ENCODE measurements around the gene PSME1. TPM values are rescaled to one million over a fixed set of nuclear protein-coding genes. Genes with fewer than 3 reads are reported as not detected.
A peak's percentile ranks its signal among the peaks of the same experiment; 100 is the strongest.
"Not testable (repeated sequence)": the region's sequence is repeated elsewhere in the genome, so short reads cannot be mapped to it uniquely, and the experiment has no call there.

PSME1 gene
- total RNA-seq, 1 experiment from 2014 or later: 57.9 TPM

DNA sequence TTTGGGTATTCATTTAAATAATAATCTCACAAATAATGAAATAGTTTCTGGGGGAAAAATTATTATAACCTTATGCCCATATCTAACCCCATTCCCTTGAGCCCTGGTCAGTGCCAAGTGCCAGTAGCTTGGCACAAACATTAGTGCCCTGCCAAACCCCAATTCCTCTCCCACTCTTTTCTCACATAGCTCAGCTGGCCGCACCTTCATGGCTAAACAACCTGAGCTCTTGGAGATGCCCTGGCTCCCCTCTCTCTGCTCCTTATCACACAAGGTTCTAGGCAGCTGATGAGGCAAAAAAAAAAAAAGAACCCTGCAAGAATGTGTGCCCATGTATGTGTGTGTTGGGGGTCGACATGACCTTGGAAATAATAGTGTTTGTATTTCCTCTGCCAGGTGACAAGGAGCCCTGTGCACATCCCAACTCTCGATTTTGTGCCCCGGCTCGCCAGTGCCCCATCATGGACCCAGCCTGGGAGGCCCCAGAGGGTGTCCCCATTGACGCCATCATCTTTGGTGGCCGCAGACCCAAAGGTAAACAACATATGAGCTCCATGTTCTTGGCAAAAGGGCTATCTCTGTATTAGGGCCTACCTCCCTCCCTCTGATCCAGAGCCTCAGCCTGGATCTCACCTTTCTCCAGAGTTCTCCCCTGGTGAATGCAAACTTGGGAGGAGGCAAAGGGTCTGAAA, 33.5 kb upstream of the PSME1 start:
- in situ Hi-C loops (cut with HindIII; ENCODE audit: low sequenced_read_pairs): no loop called here

DNA sequence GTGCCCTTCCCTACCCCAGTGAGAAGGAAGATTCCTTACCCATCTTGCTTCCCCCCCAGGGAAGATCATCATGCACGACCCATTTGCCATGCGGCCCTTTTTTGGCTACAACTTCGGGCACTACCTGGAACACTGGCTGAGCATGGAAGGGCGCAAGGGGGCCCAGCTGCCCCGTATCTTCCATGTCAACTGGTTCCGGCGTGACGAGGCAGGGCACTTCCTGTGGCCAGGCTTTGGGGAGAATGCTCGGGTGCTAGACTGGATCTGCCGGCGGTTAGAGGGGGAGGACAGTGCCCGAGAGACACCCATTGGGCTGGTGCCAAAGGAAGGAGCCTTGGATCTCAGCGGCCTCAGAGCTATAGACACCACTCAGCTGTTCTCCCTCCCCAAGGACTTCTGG, 32.5 kb upstream of the PSME1 start:
- in situ Hi-C loops (cut with HindIII; ENCODE audit: low sequenced_read_pairs): no loop called here
- no peak for DNase-seq (ENCODE audit: low spot score)

More for the DNA sequence above, 33.5 kb upstream of the PSME1 start:
- DNase-seq (ENCODE audit: low spot score): no peak

DNA sequence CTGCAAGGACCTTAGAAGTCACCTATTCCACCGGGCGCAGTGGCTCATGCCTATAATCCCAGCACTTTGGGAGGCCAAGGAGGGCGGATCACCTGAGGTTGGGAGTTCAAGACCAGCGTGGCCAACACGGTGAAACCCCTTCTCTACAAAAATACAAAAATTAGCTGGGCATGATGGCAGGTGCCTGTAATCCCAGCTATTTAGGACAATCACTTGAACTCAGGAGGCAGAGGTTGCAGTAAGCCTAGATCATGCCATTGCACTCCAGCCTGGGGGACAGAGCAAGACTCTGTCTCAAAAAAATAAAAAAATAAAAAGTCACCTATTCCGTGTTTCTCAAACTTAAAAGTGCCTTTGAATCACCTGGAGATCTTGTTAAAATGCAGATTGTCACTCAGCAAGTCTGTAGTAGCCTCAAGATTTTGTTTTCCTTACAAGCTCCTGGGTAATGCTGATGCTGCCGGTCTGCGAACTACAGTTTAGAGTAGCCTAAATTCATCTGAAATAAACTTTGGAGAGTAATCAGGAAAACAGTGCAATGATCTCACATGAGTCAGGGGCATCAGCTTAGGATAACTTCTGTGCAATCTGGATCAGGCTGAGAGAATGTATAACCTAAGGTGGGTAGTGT, 30.3 kb upstream of the PSME1 start:
- in situ Hi-C loops (cut with HindIII; ENCODE audit: low sequenced_read_pairs); DNase-seq (ENCODE audit: low spot score): not testable (repeated sequence)

DNA sequence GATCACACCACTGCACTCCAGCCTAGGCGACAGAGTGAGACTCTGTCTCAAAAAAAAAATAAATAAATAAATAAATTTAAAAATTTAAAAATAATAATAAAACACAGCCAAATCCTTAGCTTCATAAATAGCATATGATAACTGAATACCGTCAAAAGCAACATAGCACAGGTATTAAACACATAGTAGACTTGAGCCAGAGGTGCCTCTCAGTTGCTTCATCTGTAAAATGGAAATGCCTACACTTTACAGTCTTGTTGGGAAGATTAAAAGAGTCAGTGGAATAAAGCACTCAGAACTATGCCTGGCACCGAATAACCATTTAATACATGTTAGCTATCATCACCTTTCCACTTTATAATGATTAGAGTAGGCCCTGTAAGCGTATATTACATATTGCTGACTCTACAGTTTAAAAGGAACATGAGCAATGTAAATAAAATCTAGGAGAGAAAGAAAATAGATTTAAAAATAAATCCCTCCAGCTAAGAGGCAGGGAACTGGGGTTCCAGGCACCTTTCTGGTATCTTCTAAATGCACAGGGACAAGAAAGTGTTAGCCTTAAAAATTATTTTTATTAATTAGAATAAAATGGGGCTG, 29.2 kb upstream of the PSME1 start:
- in situ Hi-C loops (cut with HindIII; ENCODE audit: low sequenced_read_pairs): no loop called here

GRCh38 chr14:24108336-24108874, 27.6 kb upstream of the PSME1 start:
- no peak for DNase-seq (ENCODE audit: low spot score)
- in situ Hi-C loops (cut with HindIII; ENCODE audit: low sequenced_read_pairs): no loop called here

More for the DNA sequence above, 29.2 kb upstream of the PSME1 start:
- no peak for DNase-seq (ENCODE audit: low spot score)

- in situ Hi-C loops (cut with HindIII; ENCODE audit: low sequenced_read_pairs): no loop called here
- no peak for DNase-seq (ENCODE audit: low spot score)
Observed at GRCh38 chr14:24110060-24110459, 25.9 kb upstream of the PSME1 start.

DNA sequence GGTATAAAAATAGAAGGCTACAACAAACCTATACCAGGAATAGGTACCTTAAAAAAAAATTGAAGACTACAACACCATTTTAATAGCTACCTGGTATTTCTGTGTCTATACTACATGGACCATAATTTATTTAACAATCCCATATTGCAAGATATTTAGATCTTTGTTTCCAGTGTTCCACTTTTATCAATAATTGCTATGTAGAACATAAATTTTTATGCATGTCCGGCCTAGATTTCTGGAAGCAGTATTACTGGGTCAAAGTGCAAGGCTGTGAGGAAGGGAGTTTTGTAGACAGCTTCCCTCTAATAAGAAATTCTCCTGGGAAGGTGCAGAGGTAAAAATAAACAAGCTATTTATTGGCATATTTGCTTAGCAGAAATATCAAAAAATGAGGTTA, 25.5 kb upstream of the PSME1 start:
- DNase-seq (ENCODE audit: low spot score): no peak
- in situ Hi-C loops (cut with HindIII; ENCODE audit: low sequenced_read_pairs): no loop called here

DNA sequence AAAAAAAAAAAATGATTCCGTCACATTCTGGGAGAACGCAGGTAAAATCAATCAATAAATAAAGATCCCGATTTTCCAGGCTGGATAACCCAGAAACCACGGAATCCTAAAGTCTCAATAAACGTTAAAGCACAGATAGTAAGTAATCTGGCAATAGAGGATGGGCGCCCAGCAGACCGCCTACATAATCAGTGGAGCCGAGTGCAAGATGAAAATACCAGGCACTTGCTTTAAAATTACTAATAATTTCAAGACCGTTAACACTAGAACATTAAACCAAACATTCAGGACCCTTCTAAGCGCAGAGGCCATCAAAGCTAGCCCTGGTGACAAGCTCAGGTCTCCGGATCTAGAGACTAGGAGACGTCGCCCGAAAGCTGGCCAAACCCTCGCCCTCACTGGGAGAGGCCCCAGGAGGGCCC, 22.6 kb upstream of the PSME1 start:
- DNase-seq (ENCODE audit: low spot score): no peak
- in situ Hi-C loops (cut with HindIII; ENCODE audit: low sequenced_read_pairs): no loop called here

DNA sequence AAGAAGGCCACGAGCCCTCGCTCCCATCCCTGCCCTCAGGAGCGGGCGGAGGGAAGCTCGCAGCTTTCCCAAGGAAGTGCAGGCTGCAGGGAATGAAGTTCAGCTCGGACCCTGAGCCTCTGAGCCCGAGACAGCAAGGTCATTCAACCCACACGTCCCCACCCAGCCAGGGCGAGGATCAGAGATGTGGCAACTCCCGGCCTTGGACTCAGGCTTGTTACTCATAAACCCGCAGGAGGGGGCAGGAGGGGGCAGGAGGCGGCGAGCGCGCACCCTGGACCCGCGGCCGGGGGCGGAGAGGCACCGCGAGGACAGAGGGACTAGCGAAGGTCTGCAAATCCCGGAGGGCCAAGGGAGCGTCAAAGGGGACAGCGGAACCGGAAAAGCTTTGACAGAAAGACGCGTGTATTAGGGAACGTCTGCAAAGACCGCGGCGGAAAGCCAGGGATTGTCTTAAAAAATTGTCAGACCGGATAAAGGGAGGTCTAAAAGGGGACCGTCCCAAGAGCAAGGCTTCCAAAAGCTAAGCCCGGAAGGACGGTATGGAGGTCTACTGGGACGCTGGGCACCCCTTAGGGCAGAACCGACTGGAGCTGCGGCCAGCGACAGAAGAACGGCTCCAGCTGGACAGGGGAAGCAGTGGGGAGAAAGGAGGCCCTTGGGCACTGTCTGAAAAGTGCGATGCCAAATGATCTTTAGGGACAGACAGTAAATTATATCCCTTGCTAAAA, 22.0 kb upstream of the PSME1 start:
- in situ Hi-C loops (cut with HindIII; ENCODE audit: low sequenced_read_pairs): no loop called here
- peak; percentile 90 for DNase-seq (ENCODE audit: low spot score)

DNA sequence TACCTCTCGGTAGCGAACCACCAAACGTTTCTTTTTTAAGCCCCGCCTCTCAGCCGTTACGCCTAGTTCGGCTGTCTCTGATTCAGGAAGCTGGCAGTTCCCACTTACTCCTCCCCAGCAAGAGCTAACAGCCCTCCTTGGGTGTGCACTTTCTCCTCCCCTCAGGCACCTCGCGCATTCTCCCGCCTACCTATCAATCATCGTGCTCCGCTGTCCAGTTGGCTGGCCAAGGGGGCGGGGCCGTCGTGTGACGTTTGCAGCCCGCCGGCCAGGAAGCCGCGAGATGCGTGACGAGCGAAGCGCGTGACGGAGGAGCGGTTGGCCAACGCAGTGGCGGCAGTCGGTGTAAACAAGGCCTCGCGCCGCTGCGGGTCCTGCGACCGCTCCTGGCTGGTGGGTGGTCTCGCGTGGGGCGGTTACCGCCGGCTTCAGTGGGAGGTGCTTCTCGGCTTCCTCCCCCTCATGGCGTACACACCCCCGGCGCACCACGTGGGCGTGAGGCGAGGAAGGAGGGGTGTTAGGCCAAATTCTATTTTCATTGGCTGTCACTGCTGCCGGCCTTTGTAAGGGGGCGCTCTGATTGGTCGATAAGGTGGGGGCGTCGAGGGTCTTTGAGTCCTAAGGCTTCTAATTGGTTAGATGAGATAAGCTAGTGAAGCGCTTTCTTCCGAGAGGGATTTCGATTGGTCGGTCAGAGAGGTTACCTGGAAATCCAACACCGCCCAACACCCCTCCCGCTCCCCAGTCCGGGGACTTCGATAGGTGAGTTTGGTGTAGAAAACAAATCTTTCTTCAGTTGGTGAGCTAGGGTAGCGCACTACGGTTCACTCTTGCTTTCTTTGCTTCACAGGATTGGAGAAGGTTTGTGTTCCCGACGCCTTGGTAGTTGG, 21.2 kb upstream of the PSME1 start, which contains the start of the genes DCAF11 and NRL:
DCAF11 (plus strand) TSS at position 246 of the 890 bp plus-strand sequence. CDS start 818 bp downstream, outside the sequence.
NRL (minus strand) TSS at position 418 of the 890 bp plus-strand sequence. CDS start 32,101 bp downstream, outside the sequence.
- DNase-seq (ENCODE audit: low spot score): peak; percentile 100
- in situ Hi-C loops (cut with HindIII; ENCODE audit: low sequenced_read_pairs): no loop called here

DNA sequence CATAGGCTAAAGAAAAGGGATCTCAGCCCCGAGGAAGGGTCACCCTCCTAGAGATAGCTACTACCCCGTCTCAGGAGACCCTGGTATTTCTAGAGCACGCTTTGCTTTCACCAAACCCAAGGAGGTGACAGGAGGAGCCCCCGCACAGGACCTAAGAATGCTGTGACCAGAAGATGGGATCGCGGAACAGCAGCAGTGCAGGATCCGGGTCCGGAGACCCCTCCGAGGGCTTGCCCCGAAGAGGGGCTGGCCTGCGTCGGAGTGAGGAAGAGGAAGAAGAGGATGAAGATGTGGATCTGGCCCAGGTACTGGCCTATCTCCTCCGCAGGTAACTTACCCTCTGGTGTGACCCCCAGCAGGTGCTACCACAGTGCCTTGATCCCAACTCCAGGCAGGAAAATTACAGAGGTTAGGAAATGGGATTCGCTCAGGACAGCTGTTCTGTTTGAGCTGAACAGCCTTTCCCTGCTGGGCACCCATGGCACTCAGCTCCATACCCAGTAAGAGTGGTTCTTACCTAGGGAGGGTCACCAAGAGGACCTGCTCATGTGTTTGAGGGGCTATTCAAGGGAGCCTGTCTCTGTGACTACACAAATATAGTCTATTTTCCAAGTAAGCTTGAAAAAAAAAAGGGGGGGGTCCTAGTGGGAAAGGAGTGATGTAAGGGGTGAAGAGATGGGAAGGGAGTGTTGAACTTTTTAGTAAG, 20.4 kb upstream of the PSME1 start:
- DNase-seq (ENCODE audit: low spot score): no peak
- in situ Hi-C loops (cut with HindIII; ENCODE audit: low sequenced_read_pairs): no loop called here

GRCh38 chr14:24116128-24116814, 19.7 kb upstream of the PSME1 start:
- DNase-seq (ENCODE audit: low spot score): no peak
- in situ Hi-C loops (cut with HindIII; ENCODE audit: low sequenced_read_pairs): no loop called here

GRCh38 chr14:24117179-24117578, 18.8 kb upstream of the PSME1 start:
- in situ Hi-C loops (cut with HindIII; ENCODE audit: low sequenced_read_pairs): no loop called here
- DNase-seq (ENCODE audit: low spot score): no peak

GRCh38 chr14:24119691-24120090, 16.3 kb upstream of the PSME1 start:
- in situ Hi-C loops (cut with HindIII; ENCODE audit: low sequenced_read_pairs): no loop called here
- no peak for DNase-seq (ENCODE audit: low spot score)

GRCh38 chr14:24121210-24121609, 14.8 kb upstream of the PSME1 start:
- no peak for DNase-seq (ENCODE audit: low spot score)
- in situ Hi-C loops (cut with HindIII; ENCODE audit: low sequenced_read_pairs): no loop called here

DNA sequence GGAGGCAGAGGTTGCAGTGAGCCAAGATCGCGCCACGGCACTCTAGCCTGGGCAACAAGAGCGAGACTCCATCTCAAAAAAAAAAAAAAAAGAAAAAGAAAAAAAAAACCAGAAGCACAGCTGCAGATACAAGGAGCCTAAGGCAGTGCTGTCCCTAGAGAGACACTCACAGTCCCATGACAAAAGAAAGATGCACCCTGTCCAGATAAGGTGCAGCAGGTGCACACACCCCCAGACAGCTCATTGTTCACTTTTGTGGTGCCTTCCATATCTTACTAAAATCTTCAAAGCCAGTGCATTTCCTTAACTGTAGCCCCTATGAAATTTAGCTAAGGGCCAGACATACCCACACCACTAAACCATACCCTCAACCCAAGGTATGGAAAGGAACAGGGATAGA, 13.6 kb upstream of the PSME1 start:
- in situ Hi-C loops (cut with HindIII; ENCODE audit: low sequenced_read_pairs): no loop called here
- no peak for DNase-seq (ENCODE audit: low spot score)

DNA sequence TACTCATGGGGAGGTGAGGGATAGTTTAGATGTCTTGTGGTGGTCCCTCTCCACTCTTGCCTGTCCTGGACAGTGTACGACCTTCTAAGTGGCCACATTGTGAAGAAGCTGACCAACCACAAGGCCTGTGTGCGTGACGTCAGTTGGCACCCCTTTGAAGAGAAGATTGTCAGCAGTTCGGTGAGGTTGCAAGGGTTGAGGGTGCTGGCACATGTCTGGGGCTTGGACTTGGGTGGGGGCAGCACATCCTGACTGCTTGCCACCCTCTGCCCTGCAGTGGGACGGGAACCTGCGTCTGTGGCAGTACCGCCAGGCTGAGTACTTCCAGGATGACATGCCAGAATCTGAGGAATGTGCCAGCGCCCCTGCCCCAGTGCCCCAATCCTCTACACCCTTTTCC, 13.1 kb upstream of the PSME1 start:
- in situ Hi-C loops (cut with HindIII; ENCODE audit: low sequenced_read_pairs): no loop called here
- no peak for DNase-seq (ENCODE audit: low spot score)

Data from G401 (cell line).